Measurements from ENCODE around the gene CD80.

Gene CD80

DNA sequence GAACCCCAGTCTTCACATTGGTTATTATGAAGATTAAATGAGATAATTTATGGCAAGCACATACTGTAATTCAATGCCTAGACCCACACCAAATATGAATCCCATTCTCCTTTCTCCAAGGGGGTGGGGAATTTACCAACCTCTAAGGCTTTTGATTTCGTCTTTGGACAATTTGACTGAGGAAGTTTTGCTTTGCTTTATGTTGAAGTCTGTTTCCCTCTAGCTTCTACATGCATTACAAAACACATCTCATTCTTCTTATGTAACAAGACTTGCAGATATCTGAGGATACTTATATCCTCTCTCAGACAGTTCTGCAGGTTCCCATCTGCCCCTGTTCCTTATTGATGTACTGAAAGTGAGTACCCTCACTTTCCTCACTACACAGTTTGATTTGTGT is 12.2 kb downstream of the CD80 start:
- no peak for DNase-seq (ENCODE audit: low read depth)

DNA sequence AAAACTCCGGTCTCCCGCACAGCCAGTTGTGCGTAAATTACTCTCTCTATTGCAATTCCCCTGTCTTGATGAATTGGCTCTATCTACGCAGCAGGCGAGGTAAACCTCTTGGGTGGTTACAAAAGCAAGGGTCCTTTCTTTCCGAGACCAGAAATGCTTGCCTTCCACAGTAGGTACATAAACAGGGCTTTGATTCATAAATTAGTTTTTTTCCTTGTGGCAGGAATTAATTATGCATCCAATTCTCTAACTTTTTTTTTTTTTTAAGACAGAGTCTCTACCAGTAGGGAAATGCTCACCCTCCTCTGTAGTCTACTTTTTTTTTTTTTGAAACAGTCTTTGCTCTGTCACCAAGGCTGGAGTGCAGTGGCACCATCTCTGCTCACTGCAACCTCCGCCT is 16.3 kb downstream of the CD80 start:
- no peak for DNase-seq (ENCODE audit: low read depth)

DNA sequence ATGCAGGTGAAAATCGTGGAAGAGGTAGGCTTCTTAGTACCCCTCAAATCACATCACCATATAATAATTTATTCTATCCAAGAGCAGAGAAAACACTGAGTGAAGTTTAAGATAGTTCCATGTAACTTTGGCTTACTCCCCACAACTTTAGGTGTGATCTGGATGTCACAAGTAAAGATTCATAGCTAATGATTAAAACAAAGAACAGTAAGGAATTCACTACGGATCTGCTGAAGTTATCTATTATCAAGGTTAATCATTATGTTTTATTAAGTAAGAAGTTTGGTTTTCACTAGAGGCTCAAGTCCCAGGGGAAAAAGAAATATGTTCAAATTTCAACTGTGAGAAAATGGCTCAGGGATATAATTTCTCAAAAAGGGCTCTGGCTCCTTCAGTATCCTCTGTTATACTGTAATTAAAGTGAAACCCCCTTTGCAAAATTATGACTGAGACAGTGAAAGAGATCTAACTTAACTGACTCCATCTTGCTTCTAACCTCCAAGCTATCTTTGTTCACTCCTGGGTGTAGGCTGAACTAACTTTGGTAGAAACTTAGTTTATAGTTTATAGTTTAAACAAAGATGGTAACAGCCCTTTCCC is 17.1 kb downstream of the CD80 start:
- DNase-seq (ENCODE audit: low read depth): no peak

DNA sequence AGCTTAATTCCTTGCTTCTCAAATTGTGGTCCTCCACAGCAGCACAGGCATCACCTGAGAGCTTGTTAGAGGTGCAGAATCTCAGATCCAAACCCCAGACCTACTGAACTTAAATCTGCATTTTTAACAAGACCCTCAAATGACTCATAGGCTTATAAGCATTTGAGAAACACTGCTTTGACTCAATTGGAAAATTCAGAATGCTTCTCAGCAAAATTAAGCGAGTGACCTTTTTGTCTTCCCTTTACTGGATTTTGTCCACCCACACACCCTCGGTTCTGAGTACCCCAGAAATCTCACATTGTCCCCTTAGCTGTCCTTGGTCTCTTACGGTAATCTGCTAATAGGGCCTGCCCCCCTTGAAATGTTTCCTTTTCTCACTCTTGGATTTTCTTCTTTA is 17.9 kb downstream of the CD80 start:
- no peak for DNase-seq (ENCODE audit: low read depth)

DNA sequence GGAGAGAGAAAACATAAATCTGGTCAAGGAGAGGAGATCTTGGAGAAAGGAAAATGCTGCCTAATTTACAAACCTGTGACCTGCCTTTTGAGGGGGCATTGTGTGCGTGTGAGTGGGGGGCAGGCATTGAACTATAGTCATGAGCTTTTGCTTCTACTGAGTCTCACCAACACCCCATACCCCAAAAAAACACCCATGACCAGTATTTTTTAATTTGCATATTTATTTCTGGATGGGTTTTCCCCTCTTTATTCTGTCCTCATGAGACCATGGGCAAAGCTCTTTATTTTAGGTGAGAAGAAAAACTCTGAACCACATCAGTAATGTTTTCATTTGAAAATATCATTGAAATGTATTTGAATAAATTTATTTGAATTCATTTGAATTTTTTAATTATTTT is 20.6 kb downstream of the CD80 start:
- DNase-seq (ENCODE audit: low read depth): no peak

DNA sequence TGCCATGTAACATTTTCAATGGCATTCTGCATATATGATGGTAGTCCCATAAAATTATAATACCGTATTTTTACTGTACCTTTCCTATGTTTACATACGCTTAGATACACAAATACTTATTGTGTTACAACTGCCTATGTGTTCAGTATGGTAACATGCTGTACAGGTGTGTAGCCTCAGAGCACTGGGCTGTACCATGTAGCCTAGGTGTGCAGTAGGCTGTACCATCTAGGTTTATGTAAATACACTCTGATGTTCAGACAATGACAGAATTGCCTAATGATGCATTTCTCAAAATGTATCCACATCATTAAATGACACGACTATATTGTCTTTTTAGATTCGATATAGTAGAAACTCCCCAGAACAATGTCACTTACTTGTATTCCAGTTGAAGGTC is 22.7 kb downstream of the CD80 start:
- DNase-seq (ENCODE audit: low read depth): no peak

DNA sequence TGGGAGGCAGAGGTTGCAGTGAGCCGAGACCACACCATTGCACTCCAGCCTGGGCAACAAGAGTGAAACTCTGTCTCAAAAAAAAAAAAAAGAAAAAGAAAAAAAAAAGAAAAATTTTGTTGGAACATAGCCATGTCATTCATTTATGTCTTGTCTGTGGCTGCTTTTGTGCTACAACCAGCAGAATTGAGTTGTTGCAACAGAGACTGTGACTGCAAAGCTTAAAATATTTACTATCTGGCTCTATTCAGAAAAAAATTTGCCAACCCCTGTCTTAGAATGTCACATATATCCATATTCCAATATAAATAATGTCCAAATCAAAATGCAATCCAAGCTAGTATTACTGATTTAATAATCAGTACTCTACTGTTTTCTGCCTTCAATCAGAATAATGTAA is 25.1 kb downstream of the CD80 start:
- DNase-seq (ENCODE audit: low read depth): no peak

DNA sequence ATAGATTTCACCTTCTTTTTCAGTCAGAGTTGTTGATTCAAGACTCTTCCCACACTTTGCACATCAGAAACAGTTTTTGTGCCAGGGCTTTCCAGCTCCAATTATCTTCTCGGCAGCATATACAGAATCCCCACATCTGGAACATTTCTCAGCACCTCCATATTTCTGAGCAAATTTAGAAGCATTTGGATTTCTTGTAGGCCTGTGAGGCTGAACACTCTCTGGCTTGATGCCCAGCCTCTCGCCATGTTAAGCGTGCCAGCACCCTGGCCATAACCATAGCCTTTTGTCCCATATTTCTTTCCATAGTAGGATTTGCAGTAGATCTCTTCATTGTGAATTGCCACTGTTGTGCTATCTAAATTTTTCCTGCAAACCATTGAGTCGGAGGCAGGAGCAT is 28.3 kb downstream of the CD80 start:
- DNase-seq (ENCODE audit: low read depth): no peak

DNA sequence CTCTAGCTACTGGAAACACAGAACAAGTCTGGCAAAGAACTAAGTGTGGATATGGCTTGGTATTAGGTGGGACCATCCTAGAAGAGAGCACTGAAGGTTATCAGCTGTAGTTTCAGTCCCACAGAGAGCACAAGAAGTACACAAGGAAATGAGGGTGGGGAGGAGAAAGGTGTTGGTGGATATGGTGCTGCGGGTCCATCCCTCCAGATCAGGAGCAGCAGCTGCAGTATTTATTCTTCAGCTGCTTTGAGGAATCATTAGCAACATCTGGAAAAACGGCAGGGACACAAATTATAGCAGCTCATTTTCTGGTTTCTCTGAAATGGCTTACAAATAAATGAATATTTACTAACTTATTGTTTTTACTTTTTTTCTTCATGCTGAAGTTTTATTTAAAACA is 29.0 kb downstream of the CD80 start:
- no peak for DNase-seq (ENCODE audit: low read depth)

DNA sequence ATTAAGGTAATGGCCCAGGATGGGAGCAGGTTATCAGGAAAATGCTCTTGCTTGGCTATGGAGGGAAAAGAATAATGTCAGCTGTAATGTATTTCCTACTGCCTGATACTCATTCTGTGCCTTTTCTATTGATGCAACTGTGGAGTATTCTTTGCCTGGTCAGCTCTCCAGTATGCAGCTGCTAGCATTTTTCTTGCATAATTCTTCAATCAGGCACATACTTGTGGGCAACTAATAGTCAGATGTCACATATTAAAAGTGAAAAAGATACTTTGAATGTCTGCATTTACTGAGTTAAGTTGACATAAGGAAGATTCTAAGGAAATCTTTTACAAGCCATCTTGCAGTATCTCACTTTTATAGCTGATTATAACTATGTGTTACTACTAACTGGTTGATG is 29.5 kb downstream of the CD80 start:
- DNase-seq (ENCODE audit: low read depth): no peak

DNA sequence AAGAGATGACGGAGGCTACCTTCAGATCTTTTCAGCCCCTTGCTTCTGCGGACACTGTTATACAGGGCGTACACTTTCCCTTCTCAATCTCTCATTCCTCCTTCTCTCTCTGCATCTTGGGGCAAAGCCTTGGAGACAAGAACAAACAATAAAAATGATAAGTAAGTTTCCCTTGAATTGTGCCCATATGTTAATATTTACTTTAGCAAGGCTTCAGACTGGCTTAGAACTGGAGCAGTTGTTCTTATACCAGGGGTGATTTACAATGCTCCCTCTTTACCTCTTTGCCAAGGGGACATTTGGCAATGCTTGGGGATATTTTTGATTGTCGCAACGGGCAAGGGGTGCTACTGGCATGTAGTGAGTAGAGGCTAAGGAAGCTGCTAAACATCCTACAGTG is 31.7 kb downstream of the CD80 start:
- DNase-seq (ENCODE audit: low read depth): no peak

DNA sequence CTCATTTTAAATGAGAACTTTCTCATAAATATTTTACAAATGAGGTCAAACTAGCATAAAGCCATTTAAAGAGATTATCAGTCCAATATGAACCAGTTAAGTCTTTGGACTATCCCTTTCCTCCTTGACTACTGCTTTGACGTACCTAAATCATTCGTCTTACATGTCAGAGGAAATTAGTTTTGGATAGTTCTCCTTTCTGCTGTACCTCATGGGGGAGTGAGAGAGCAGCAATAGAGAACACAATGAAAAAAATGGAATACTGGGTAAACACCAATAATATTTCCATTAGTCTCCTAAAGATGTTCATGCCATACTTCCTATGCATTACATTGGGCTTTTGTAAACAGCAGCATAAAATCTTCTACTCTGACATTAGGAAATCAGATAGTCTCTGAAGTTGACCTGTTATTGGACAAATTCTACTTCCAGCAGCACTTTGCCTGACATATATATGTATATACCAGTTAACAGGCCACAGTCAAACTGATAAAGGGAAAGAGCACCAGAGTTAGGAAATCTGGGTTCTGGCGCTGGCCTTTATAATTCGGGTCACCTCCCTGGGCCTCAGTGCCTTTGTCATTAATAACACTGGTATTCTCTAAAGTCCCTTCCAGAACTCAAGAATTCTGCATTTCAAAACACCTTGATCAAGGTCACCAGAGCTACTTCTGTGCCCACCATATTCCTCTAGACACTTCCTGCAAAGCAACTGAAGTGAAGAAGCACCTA is 34.3 kb downstream of the CD80 start:
- no peak for DNase-seq (ENCODE audit: low read depth)

DNA sequence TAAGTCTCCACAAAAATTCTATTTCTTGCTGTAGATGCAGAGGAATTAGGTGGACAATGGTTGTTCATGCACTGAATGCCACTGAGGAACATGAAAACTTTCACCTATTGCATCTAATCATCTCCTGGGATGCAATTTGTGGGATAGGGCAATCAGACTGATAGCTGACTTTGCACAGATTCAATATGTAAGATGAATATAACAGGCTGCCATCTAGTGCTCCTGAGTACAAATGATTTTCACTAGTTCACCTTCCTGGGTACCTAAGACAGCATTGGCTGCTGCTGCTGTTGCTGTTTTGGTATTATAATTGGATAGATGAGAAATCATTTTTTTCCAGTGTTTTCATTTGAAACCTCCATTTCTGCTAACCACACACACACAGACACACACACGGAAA is 41.4 kb downstream of the CD80 start:
- no peak for DNase-seq (ENCODE audit: low read depth)

DNA sequence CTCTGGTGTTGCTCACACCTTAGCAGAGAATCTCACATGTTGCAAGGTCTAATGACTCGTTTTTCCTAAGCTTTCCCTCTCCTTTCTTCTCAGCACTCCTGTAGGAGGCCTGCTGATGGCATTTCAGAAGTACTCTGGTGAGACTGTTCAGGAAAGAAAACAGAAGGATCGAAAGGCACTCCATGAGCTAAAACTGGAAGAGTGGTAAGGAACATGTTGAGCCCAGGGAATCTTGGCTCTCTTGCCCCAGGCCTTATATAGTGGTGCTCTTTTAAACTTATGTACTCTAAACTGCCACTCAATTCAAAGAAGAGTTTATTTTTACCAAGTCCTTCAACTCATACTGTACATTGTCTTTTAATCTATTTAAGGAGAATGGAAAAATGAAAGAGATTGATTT is 42.3 kb downstream of the CD80 start:
- DNase-seq (ENCODE audit: low read depth): no peak

DNA sequence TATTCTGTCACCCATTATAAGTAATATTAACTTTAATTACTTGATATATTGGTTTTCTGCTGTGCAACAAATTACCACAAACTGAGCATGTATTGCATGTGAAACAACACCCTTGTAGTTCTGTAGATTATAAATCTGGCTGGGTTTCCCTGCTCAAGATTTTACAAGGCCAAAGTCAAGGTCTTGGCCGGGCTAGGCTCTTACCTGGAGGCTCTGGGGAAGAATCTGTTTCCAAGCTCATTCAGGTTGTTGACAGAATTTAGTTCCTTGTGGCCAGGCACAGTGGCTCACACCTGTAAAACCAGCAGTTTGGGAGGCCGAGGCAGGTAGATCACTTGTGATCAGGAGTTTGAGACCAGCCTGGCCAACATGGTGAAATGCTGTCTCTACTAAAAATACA is 44.8 kb downstream of the CD80 start:
- DNase-seq (ENCODE audit: low read depth): no peak

DNA sequence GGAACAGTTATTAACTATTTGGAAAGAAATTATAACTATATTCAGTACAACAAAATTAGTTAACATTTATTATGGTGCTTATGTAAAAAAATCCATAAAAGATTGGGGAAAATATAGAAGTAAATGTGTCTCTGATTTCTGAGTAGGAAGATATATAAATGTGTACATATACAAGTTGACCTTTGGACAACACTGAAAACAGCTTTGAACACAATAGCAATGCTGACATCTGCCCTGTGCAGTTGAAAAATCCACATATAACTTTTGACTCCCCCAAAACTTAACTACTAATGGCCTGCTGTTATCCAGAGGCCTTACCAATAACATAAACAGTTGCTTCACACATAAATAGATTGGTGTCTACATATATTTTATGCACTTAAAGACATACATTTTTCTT is 48.7 kb downstream of the CD80 start:
- no peak for DNase-seq (ENCODE audit: low read depth)

DNA sequence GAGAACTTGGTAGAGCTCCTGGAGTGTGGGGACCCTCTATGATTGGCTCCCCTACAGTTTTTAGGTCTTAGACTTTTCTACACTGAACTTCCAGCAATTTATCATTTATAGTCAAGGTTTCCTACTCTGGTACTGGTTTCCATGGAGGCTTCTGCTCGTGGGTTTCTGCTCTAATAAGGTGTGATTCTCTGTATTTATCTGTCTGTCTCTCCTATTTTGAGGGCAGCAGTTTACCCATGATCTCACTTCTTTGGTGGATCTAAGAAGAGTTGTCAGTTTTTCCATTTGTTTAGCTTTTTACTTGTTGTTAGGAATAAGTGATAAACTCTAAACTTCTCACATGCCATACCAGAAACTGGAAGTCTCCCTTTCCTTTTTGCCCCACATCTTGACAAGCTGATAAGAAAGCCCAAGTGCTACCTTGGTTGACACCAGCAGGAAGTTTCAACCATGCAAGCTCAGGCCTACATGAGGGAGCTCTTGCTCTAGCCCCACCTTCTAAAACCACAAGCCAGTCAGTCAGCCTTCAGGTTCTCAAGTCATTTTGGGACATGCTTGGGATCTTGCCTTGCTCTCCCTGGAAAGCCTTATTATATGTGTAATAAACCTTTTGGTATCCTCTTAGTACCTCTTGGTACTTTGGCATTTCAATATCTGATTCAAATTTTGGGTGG is 51.1 kb downstream of the CD80 start:
- DNase-seq (ENCODE audit: low read depth): no peak

DNA sequence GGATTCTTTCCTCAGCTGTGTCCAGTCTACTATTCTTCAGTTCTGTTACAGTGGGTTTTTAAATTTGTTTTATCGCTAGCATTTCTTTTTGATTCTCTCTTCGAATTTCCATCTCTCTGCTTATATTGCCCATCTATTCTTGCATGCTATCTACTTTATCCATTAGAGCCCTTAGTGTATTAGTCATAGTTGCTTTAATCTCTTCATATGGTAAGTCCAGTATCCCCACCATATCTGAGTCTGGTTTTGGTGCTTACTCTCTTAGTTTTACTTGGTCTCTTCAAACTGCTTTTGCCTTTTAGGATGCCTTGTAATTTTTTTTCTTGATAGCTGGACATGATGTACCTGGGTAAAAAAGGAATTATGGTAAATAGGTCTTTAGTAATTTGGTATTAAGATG is 52.0 kb downstream of the CD80 start:
- DNase-seq (ENCODE audit: low read depth): no peak

DNA sequence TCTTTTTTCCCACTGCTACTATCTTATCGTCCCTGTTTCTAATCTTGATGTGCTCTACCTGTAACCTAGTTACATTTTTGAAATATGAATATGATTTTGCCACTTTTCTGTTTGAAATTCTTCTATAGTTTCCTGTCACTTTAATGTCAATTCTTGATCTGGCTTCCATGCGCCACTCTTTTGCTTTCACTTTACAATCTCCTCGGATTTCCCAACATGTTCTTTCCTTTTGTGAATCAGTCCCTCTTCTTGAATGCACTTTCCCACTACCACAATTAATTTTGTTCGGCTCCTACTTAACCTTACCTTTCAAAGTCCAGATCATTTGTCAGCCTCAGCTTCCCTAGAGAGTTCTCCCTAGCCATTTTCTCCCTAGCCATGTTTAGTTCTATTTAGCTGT is 52.8 kb downstream of the CD80 start:
- DNase-seq (ENCODE audit: low read depth): no peak

DNA sequence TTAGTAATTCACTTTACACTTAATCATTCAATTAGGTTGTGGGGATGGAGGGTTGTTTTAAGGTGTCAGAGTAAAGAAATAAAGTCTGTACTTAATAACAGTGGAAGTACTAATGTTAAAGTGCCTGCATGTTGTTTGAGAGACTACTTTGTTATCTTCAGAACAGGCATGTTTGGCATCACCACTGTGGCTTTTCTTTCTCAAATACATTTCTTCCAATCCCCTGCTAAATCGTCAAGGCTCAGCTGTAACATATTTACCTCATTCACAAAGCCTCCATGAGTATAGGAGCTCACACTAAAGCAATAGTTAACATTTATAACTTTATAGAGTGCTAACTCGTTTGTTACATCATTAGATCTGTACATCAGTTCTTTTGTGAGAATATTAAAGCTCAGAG is 58.5 kb downstream of the CD80 start:
- DNase-seq (ENCODE audit: low read depth): no peak

DNA sequence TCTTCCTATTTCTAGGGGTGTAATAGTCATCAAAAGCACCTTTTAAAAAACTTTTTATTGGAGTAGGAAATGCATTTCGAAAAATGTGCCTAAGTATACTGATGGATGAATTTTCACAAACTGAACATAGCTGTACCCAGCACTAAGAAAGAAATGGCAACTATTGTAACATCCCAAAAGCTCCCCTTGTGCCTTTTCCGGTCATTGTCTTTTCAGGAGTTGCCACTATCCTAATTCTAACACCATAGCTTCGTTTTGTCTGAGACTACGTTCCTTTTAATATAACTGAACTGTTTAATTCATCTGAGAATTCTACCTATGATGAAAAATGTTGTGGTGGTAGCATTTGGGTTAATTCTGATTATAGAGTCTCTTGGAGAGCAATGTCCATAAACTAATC is 59.1 kb downstream of the CD80 start:
- DNase-seq (ENCODE audit: low read depth): no peak

DNA sequence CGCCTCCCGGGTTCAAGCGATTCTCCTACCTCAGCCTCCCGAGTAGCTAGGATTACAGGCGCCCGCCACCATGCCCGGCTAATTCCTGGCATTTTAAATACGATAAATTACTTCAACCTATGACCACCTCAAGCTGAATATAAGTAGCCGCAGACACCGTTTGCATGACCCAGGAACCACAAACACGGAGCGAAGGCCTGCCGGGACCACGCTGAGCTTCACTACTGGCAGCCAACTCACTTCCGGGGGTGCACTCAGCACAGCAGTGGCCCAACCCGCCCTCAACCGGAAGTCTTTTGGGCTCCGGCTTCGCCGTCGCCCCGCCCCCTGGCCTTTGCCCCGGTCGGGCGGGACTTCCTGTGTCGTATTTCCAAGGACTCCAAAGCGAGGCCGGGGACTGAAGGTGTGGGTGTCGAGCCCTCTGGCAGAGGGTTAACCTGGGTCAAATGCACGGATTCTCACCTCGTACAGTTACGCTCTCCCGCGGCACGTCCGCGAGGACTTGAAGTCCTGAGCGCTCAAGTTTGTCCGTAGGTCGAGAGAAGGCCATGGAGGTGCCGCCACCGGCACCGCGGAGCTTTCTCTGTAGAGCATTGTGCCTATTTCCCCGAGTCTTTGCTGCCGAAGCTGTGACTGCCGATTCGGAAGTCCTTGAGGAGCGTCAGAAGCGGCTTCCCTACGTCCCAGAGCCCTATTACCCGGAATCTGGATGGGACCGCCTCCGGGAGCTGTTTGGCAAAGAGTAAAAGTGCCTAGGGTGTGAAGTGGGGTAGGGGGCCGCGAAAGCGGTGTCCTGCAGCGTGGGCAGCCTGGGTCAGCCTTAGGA is 61.0 kb downstream of the CD80 start, which contains the start of gene TIMMDC1:
TIMMDC1 (plus strand) TSS at position 362 of the 826 bp plus-strand sequence; CDS start at position 549, 187 bp downstream.
- peak; percentile 97 for DNase-seq (ENCODE audit: low read depth)

DNA sequence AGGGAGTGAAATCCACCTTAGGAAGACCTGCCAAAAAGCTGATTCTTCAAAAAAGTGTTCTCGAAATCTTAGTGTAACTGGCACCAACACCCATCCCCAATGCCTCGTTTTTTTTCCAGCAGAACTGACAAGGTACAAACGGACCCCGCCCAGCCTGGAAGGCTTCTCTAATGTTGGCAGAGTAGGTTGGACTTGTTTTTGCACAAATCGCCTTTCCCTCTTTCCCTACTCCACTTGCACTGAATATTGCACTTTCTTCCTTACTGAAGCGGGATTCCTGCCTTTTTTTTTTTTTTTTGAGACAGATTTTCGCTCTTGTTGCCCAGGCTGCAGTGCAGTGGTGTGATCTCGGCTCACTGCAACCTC is 61.6 kb downstream of the CD80 start:
- no peak for DNase-seq (ENCODE audit: low read depth)
